HG03060 (cell line): ENCODE measurements around the gene HEPHL1.

Source experiments
- ATAC-seq: cut with Tn5 transposase; IDR thresholded peaks from one replicate; pipeline ENCODE4 v1.9.1; 2021; ENCODE audit warnings: low read depth, moderate number of reproducible peaks; ENCODE audit not compliant: unreplicated experiment

The HEPHL1 gene

GRCh38 chr11:94017446-94017845 lies 3.7 kb upstream of the HEPHL1 start:
- ATAC-seq = no peak

GRCh38 chr11:94018721-94019120 lies 2.4 kb upstream of the HEPHL1 start:
- no peak for ATAC-seq

GRCh38 chr11:94023856-94024255 lies 2.7 kb downstream of the HEPHL1 start:
- ATAC-seq = no peak

GRCh38 chr11:94024547-94024946 lies 3.4 kb downstream of the HEPHL1 start:
- ATAC-seq = no peak

GRCh38 chr11:94025690-94026394 lies 4.7 kb downstream of the HEPHL1 start:
- no peak for ATAC-seq

GRCh38 chr11:94027210-94027609 lies 6.1 kb downstream of the HEPHL1 start:
- no peak for ATAC-seq

- no peak for ATAC-seq
These were observed 7.3 kb downstream of the HEPHL1 start for GRCh38 chr11:94028436-94028835.

GRCh38 chr11:94030059-94030458 lies 8.9 kb downstream of the HEPHL1 start:
- ATAC-seq = no peak

- no peak for ATAC-seq
These were observed 10.5 kb downstream of the HEPHL1 start for GRCh38 chr11:94031625-94032024.

GRCh38 chr11:94032066-94032465 lies 10.9 kb downstream of the HEPHL1 start:
- no peak for ATAC-seq

GRCh38 chr11:94032725-94033124 lies 11.6 kb downstream of the HEPHL1 start:
- no peak for ATAC-seq

- no peak for ATAC-seq
These were observed 13.1 kb downstream of the HEPHL1 start for GRCh38 chr11:94034207-94034606.

- ATAC-seq = no peak
These were observed 14.9 kb downstream of the HEPHL1 start for GRCh38 chr11:94036096-94036495.

- ATAC-seq = no peak
These were observed 22.1 kb downstream of the HEPHL1 start for GRCh38 chr11:94043241-94043640.

- no peak for ATAC-seq
These were observed 25.6 kb downstream of the HEPHL1 start for GRCh38 chr11:94046796-94047195.

GRCh38 chr11:94048032-94048709 lies 27.0 kb downstream of the HEPHL1 start:
- no peak for ATAC-seq

GRCh38 chr11:94049351-94049750 lies 28.2 kb downstream of the HEPHL1 start:
- ATAC-seq = no peak

- ATAC-seq = no peak
These were observed 37.5 kb downstream of the HEPHL1 start for GRCh38 chr11:94058630-94059029.

- ATAC-seq = no peak
These were observed 37.9 kb downstream of the HEPHL1 start for GRCh38 chr11:94059065-94059464.

- no peak for ATAC-seq
These were observed 39.2 kb downstream of the HEPHL1 start for GRCh38 chr11:94060401-94060800.

- ATAC-seq = no peak
These were observed 41.2 kb downstream of the HEPHL1 start for GRCh38 chr11:94062360-94062759.

- ATAC-seq = no peak
These were observed 45.8 kb downstream of the HEPHL1 start for GRCh38 chr11:94066901-94067429.
